ENCODE results near the gene PPAN.

GRCh38 chr19:10114651-10115391, 8.7 kb downstream of the PPAN start:
- TF ChIP-seq CTCF (IDR thresholded peaks at IDR 0.05) (no peak), POLR2A (IDR thresholded peaks at IDR 0.05) (no peak)

Data from ovary (tissue), 3 donors.